HG03439 (cell line): Measurements from ENCODE around the gene TSPAN10.
"Not testable (repeated sequence)": the region's sequence is repeated elsewhere in the genome, so short reads cannot be mapped to it uniquely, and the experiment has no call there.

Source experiments
- ATAC-seq: cut with Tn5 transposase; IDR thresholded peaks from one replicate; pipeline ENCODE4 v1.9.1; 2021; ENCODE audit warnings: mild to moderate bottlenecking, moderate library complexity; ENCODE audit not compliant: unreplicated experiment

Gene TSPAN10

GRCh38 chr17:81660441-81660840, 23.4 kb downstream of the TSPAN10 start:
- no peak for ATAC-seq

GRCh38 chr17:81662002-81662401, 25.0 kb downstream of the TSPAN10 start:
- ATAC-seq = no peak

GRCh38 chr17:81664051-81664470, 27.1 kb downstream of the TSPAN10 start:
- ATAC-seq = no peak

GRCh38 chr17:81665205-81666091, 28.5 kb downstream of the TSPAN10 start:
- ATAC-seq = no peak

- ATAC-seq = peak; percentile 7
These were observed 29.0 kb downstream of the TSPAN10 start for GRCh38 chr17:81666092-81666341.

- peak; percentile 90 for ATAC-seq
These were observed 29.6 kb downstream of the TSPAN10 start, which contains the start of the genes CCDC137 and OXLD1 for GRCh38 chr17:81666342-81667191. Gene CCDC137 (plus strand): TSS chr17:81666737. CDS start chr17:81666767, 30 bp downstream. Gene OXLD1 (minus strand): TSS chr17:81666605. CDS start chr17:81666577, 28 bp downstream.

GRCh38 chr17:81667754-81668153, 30.8 kb downstream of the TSPAN10 start:
- ATAC-seq = no peak

- no peak for ATAC-seq
These were observed 35.5 kb downstream of the TSPAN10 start for GRCh38 chr17:81672504-81672903.

- ATAC-seq = no peak
These were observed 36.0 kb downstream of the TSPAN10 start for GRCh38 chr17:81672954-81673353.

- no peak for ATAC-seq
These were observed 36.7 kb downstream of the TSPAN10 start for GRCh38 chr17:81673561-81674258.

GRCh38 chr17:81675515-81676221, 38.7 kb downstream of the TSPAN10 start:
- ATAC-seq = not testable (repeated sequence)

GRCh38 chr17:81676906-81677305, 39.9 kb downstream of the TSPAN10 start:
- no peak for ATAC-seq

- ATAC-seq = no peak
These were observed 43.2 kb downstream of the TSPAN10 start for GRCh38 chr17:81680150-81680549.

GRCh38 chr17:81681672-81682071, 44.7 kb downstream of the TSPAN10 start:
- no peak for ATAC-seq

GRCh38 chr17:81682565-81683207, 45.7 kb downstream of the TSPAN10 start:
- no peak for ATAC-seq

GRCh38 chr17:81683208-81683583, 46.2 kb downstream of the TSPAN10 start:
- ATAC-seq = peak; percentile 13

- peak; percentile 91 for ATAC-seq
These were observed 46.8 kb downstream of the TSPAN10 start, which contains the start of the genes ARL16 and HGS for GRCh38 chr17:81683584-81684441. Gene ARL16 (minus strand): TSS chr17:81683797. CDS start chr17:81683753, 44 bp downstream. Gene HGS (plus strand): TSS chr17:81684011. CDS start chr17:81684067, 56 bp downstream.

- peak; percentile 9 for ATAC-seq
These were observed 47.5 kb downstream of the TSPAN10 start for GRCh38 chr17:81684442-81684911.

- no peak for ATAC-seq
These were observed 48.1 kb downstream of the TSPAN10 start for GRCh38 chr17:81685108-81685507.
